T-helper 2 cell treated with Interferon-gamma antibody and Interleukin-4, amounts not matched to agents 5 μg/mL and 100 μg/mL, for 36 hours (primary cell): ENCODE results near the gene HEMGN.
"Not testable (repeated sequence)": the region's sequence is repeated elsewhere in the genome, so short reads cannot be mapped to it uniquely, and the experiment has no call there.

Source experiments
- DNase-seq: peaks from one replicate; pipeline ENCODE4 v3.0.0; 2021; ENCODE audit warnings: low spot score
- H3K27ac Mint-ChIP-seq: one replicate; pipeline ENCODE4 v1.8.0; 2021; ENCODE audit warnings: mild to moderate bottlenecking, mixed read lengths
- H3K27me3 Mint-ChIP-seq: one replicate; pipeline ENCODE4 v1.8.0; 2021; ENCODE audit warnings: low read depth, mixed read lengths
- H3K36me3 Mint-ChIP-seq: one replicate; pipeline ENCODE4 v1.8.0; 2021; ENCODE audit warnings: low read depth, mixed read lengths
- H3K4me1 Mint-ChIP-seq: one replicate; pipeline ENCODE4 v1.8.0; 2021; ENCODE audit warnings: low read depth, mixed read lengths
- H3K4me3 Mint-ChIP-seq: one replicate; pipeline ENCODE4 v1.8.0; 2022; ENCODE audit warnings: mild to moderate bottlenecking, moderate library complexity, mixed read lengths
- H3K9me3 Mint-ChIP-seq: one replicate; pipeline ENCODE4 v1.8.0; 2021; ENCODE audit warnings: mixed read lengths

HEMGN gene

GRCh38 chr9:97978371-97979130 is 40.6 kb upstream of the HEMGN start:
- Mint-ChIP-seq H3K27ac (peak overlapping the region; percentile 11), H3K9me3 (peaks cover 3% of the 10 kb centered on the region), H3K4me3 (no peak overlapping the region)

GRCh38 chr9:97976633-97977032 is 38.7 kb upstream of the HEMGN start:
- DNase-seq, H3K4me1 Mint-ChIP-seq, H3K4me3 Mint-ChIP-seq, H3K27ac Mint-ChIP-seq, H3K36me3 Mint-ChIP-seq, H3K9me3 Mint-ChIP-seq: not testable (repeated sequence)
- peaks cover 14% of the 10 kb centered on the region for H3K27me3 Mint-ChIP-seq

More at GRCh38 chr9:97978371-97979130, 40.6 kb upstream of the HEMGN start:
- no peak for DNase-seq
- Mint-ChIP-seq H3K36me3 (peaks cover 1% of the 10 kb centered on the region), H3K27me3 (peaks cover 4% of the 10 kb centered on the region), H3K4me1 (peaks cover 15% of the 10 kb centered on the region)

DNA sequence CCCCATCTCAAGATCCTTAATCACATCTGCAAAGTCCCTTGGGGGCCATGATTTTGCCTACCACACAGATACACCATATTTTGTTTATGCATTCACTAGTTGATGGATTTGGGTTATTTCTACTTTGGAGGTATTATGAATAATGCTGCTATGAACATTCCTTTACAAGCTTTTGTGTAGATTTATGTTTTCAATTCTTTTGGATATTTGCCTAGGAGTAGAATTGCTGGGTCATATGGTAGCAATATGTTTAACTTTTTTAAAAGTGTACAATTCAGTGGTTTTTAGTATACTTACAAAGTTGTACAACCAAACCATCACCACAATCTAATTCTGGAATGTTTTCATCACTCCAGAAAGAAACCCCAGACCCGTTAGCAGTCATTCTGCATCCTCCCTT is 37.4 kb upstream of the HEMGN start:
- H3K4me3 Mint-ChIP-seq = no peak overlapping the region
- peaks cover 18% of the 10 kb centered on the region for H3K27me3 Mint-ChIP-seq

DNA sequence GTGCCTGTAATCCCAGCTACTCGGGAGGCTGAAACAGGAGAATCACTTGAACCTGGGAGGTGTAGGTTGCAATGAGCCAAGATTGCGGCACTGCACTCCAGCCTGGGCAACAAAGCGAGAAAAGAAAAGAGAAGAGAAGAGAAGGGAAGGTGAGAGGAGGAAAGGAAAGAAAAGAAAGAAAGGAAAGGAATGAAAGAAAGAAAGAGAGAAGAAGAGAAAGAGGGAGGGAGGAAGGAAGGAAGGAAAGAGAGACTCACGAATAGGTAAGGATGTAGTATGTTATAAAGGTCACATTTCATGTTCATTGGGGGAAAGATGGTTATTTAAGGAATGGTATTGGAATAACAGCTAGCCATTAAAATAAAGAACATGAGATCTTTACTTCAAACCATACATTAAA is 34.8 kb upstream of the HEMGN start:
- no peak for DNase-seq
- H3K4me1 Mint-ChIP-seq = no peaks in the 10 kb centered on the region
- H3K36me3 Mint-ChIP-seq = peaks cover 1% of the 10 kb centered on the region
- H3K4me3 Mint-ChIP-seq = no peak overlapping the region
- peaks cover 3% of the 10 kb centered on the region for H3K9me3 Mint-ChIP-seq
- peaks cover 18% of the 10 kb centered on the region for H3K27me3 Mint-ChIP-seq
- H3K27ac Mint-ChIP-seq = no peak overlapping the region

More for the DNA sequence above, 37.4 kb upstream of the HEMGN start:
- Mint-ChIP-seq H3K9me3 (peaks cover 3% of the 10 kb centered on the region), H3K27ac (no peak overlapping the region), H3K4me1 (peaks cover 4% of the 10 kb centered on the region), H3K36me3 (peaks cover 1% of the 10 kb centered on the region)
- no peak for DNase-seq

GRCh38 chr9:97970165-97970564 is 32.2 kb upstream of the HEMGN start:
- Mint-ChIP-seq H3K4me1 (no peaks in the 10 kb centered on the region), H3K36me3 (peaks cover 1% of the 10 kb centered on the region), H3K4me3 (no peak overlapping the region), H3K9me3 (peaks cover 1% of the 10 kb centered on the region), H3K27me3 (peaks cover 17% of the 10 kb centered on the region), H3K27ac (no peak overlapping the region)
- DNase-seq = no peak

GRCh38 chr9:97969014-97969413 is 31.0 kb upstream of the HEMGN start:
- Mint-ChIP-seq H3K9me3 (no peaks in the 10 kb centered on the region), H3K27me3 (peaks cover 16% of the 10 kb centered on the region), H3K4me1 (no peaks in the 10 kb centered on the region), H3K4me3 (no peak overlapping the region), H3K36me3 (peaks cover 1% of the 10 kb centered on the region), H3K27ac (no peak overlapping the region)
- DNase-seq = no peak

- H3K36me3 Mint-ChIP-seq = no peaks in the 10 kb centered on the region
- peaks cover 4% of the 10 kb centered on the region for H3K27me3 Mint-ChIP-seq
- H3K4me3 Mint-ChIP-seq = no peak overlapping the region
- H3K27ac Mint-ChIP-seq = no peak overlapping the region
- DNase-seq = no peak
- H3K4me1 Mint-ChIP-seq = peaks cover 7% of the 10 kb centered on the region
- H3K9me3 Mint-ChIP-seq = no peaks in the 10 kb centered on the region
Measured at GRCh38 chr9:97966493-97966892, 28.5 kb upstream of the HEMGN start.

- Mint-ChIP-seq H3K27ac (no peak overlapping the region), H3K4me3 (no peak overlapping the region)
Measured at GRCh38 chr9:97964901-97965300, 26.9 kb upstream of the HEMGN start.

GRCh38 chr9:97963232-97963631 is 25.3 kb upstream of the HEMGN start:
- Mint-ChIP-seq H3K27me3 (no peaks in the 10 kb centered on the region), H3K27ac (no peak overlapping the region), H3K4me3 (no peak overlapping the region), H3K36me3 (no peaks in the 10 kb centered on the region), H3K4me1 (peaks cover 7% of the 10 kb centered on the region), H3K9me3 (no peaks in the 10 kb centered on the region)
- DNase-seq = no peak

More at GRCh38 chr9:97964901-97965300, 26.9 kb upstream of the HEMGN start:
- Mint-ChIP-seq H3K27me3 (no peaks in the 10 kb centered on the region), H3K4me1 (peaks cover 7% of the 10 kb centered on the region), H3K36me3 (no peaks in the 10 kb centered on the region), H3K9me3 (no peaks in the 10 kb centered on the region)
- no peak for DNase-seq

DNA sequence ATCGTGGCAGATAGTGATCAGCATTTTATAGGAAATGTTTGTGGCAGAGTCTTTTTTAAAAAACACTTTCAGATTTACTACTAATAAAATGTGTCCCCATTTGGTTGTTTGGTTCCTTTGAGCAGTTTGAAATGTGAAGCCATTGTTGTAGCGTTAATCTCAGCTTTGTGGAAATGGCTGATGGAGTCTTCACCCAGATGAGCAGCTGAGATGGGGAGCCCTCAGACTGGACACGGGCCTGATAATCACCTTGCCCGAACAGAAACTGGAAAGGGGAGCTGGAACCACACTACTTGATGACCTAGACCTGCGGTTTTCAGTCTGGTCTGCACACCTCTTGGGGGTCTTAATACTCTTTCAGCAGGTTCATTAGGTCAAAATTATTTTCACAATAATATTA is 24.6 kb upstream of the HEMGN start:
- no peak for DNase-seq
- Mint-ChIP-seq H3K27ac (no peak overlapping the region), H3K4me1 (peaks cover 7% of the 10 kb centered on the region), H3K36me3 (no peaks in the 10 kb centered on the region), H3K27me3 (no peaks in the 10 kb centered on the region), H3K9me3 (no peaks in the 10 kb centered on the region), H3K4me3 (no peak overlapping the region)

DNA sequence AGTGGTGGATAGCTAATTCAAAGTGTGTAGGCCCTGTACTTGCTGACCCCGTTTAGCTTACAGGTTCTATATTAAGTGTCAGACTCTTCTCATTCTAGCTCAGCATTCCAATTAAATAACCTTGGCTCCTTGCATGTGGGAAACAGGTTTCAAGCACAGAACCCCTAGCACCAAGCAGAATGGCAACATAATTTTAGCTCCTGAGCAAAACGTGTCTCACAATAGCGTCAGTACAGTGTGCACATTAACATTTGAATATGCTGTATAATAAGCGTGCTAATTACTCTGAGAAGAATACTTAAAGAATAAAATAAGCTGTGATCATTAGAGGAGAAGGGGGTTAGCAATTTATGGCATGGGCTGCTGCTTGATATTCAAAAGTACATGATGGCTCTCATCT is 24.2 kb upstream of the HEMGN start:
- Mint-ChIP-seq H3K36me3 (no peaks in the 10 kb centered on the region), H3K9me3 (no peaks in the 10 kb centered on the region), H3K4me1 (peaks cover 7% of the 10 kb centered on the region), H3K27ac (no peak overlapping the region), H3K4me3 (no peak overlapping the region), H3K27me3 (no peaks in the 10 kb centered on the region)
- DNase-seq = no peak

DNA sequence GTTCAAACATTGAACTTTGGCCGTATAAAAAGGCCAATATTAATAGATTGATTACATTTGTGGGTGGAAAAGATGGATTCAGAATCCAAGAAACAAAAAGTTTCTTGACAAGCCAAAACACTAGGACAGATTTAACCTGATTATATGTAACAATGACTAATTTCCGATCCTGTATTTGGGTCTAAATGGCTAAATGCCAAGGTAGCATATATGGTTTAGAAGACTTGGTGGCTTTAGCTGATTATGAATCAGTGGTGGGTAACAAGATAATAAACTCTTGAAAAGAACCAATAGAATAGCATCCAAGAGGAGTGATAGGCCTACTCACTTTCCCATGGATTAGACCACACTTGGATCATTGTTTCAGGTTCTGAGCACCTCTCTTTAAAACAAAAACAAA is 23.4 kb upstream of the HEMGN start:
- H3K4me1 Mint-ChIP-seq = peaks cover 7% of the 10 kb centered on the region
- no peak overlapping the region for H3K27ac Mint-ChIP-seq
- H3K4me3 Mint-ChIP-seq = no peak overlapping the region
- H3K36me3 Mint-ChIP-seq = no peaks in the 10 kb centered on the region
- H3K27me3 Mint-ChIP-seq = no peaks in the 10 kb centered on the region
- no peak for DNase-seq
- H3K9me3 Mint-ChIP-seq = no peaks in the 10 kb centered on the region

GRCh38 chr9:97960678-97961328 is 22.8 kb upstream of the HEMGN start:
- H3K36me3 Mint-ChIP-seq, H3K4me3 Mint-ChIP-seq, DNase-seq, H3K27me3 Mint-ChIP-seq, H3K9me3 Mint-ChIP-seq, H3K27ac Mint-ChIP-seq, H3K4me1 Mint-ChIP-seq: not testable (repeated sequence)

GRCh38 chr9:97959585-97959984 is 21.6 kb upstream of the HEMGN start:
- H3K36me3 Mint-ChIP-seq = no peaks in the 10 kb centered on the region
- no peak for DNase-seq
- no peaks in the 10 kb centered on the region for H3K9me3 Mint-ChIP-seq
- peaks cover 7% of the 10 kb centered on the region for H3K4me1 Mint-ChIP-seq
- no peaks in the 10 kb centered on the region for H3K27me3 Mint-ChIP-seq
- H3K4me3 Mint-ChIP-seq = no peak overlapping the region
- H3K27ac Mint-ChIP-seq = no peak overlapping the region
